GM12872 (cell line): ENCODE data around the gene COL2A1.

Experiments
- TF ChIP-seq, protein P1 (sequence below): IDR thresholded peaks from 3 replicates; pipeline ENCODE4 v1.5.1; 2011; ENCODE audit warnings: low read depth, mild to moderate bottlenecking, low read length, moderate library complexity; ENCODE audit not compliant: insufficient read depth

The COL2A1 gene

GRCh38 chr12:47972895-47973294 is 31.4 kb downstream of the COL2A1 start:
- TF ChIP-seq, protein P1, sequence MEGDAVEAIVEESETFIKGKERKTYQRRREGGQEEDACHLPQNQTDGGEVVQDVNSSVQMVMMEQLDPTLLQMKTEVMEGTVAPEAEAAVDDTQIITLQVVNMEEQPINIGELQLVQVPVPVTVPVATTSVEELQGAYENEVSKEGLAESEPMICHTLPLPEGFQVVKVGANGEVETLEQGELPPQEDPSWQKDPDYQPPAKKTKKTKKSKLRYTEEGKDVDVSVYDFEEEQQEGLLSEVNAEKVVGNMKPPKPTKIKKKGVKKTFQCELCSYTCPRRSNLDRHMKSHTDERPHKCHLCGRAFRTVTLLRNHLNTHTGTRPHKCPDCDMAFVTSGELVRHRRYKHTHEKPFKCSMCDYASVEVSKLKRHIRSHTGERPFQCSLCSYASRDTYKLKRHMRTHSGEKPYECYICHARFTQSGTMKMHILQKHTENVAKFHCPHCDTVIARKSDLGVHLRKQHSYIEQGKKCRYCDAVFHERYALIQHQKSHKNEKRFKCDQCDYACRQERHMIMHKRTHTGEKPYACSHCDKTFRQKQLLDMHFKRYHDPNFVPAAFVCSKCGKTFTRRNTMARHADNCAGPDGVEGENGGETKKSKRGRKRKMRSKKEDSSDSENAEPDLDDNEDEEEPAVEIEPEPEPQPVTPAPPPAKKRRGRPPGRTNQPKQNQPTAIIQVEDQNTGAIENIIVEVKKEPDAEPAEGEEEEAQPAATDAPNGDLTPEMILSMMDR: no peak

GRCh38 chr12:47970843-47971242 is 33.4 kb downstream of the COL2A1 start:
- TF ChIP-seq, protein P1: no peak

GRCh38 chr12:47969845-47970244 is 34.4 kb downstream of the COL2A1 start:
- TF ChIP-seq, protein P1: no peak

DNA sequence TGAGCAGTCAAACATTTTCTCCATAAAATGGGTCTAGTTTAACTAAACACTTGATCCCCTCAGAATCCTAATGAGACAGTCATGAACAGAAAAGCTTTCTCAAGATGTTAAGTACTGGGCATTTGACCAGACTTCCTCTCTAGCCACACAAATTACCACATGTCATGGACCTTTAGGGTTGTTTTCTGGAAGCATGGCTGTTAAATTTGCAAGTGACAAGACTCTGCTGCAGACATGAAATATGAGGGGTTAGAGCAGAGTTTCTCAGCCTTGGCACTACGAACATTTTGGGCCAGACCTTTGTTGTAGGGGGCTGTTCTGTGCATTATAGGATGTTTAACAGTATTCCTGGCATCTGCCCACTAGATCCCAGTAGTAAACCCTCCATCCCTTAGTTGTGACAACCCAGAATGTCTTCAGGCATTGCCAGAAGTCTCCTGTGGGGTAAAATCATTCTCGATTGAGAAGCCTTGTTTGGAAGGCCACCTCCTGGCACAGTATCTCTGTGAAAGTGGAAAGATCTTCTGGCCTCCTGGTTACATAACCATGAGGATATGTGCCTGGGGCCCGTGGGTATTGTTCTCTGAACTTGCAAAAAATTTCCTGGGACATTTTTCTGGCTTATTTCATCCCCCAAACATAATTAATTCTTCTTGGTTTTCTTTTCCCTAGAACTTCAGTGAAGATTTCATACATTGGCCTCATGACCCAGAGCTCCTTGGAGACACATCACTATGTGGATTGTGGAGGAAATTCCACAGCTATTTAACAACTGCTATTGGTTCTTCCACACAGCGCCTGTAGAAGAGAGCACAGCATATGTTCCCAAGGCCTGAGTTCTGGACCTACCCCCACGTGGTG is 36.6 kb downstream of the COL2A1 start:
- TF ChIP-seq, protein P1: no peak

- TF ChIP-seq, protein P1: no peak
These were observed 38.7 kb downstream of the COL2A1 start for GRCh38 chr12:47965581-47965980.

- TF ChIP-seq, protein P1: no peak
These were observed 40.1 kb downstream of the COL2A1 start for GRCh38 chr12:47964106-47964728.

DNA sequence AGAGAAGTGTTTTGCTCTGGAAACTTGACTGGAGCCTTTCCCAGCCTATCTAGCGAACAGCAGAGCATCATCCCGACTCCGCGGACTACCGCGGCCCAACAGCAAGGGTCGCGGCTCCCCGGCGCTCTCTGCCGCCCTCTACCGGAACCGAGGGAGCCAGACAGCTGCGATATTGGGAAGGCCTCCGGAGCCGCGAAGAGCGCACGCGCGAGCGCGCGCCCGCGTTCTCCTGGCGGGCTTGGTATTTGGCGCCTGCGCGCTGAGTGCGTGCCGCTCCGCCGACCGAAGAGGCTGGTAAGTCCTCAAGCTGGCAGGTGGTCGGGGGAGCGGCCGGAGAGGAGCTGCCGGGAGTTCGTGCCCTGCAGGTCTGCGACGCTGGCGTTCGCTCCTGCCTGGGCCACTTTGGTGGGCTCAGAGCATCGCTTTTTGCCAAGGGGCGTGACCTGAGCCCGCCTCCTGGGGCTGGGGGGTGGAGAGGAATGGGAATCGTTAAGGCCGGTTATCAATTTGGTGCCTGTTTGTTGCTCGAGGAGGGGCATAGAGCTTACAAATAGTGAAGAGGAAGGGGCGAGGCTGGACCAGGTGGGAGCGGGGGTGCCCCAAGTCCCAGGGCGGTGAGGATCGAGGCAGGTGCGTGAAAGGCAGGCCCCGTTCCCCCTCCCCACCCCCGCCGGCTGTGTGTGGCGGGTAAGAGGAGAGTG is 40.8 kb downstream of the COL2A1 start, which contains the start of gene TMEM106C:
TMEM106C (plus strand) TSS at position 257 of the 701 bp plus-strand sequence. CDS start 641 bp downstream, outside the sequence.
- TF ChIP-seq, protein P1: peak; percentile 98
